Osteoblast (primary cell): ENCODE results near the gene ECPAS. TPM values are rescaled to one million over a fixed set of nuclear protein-coding genes. Genes with fewer than 3 reads are reported as not detected.

Experiments used
- DNase-seq: peaks from one replicate; pipeline ENCODE4 v3.0.0; 2011; ENCODE audit warnings: low spot score, mixed read lengths; ENCODE audit not compliant: insufficient read length; ENCODE audit errors: missing footprints
- H2AFZ ChIP-seq: 2 replicates; pipeline ENCODE4 v1.6.0; 2011; ENCODE audit warnings: mild to moderate bottlenecking, low read length
- H3K27ac ChIP-seq: 2 replicates; pipeline ENCODE4 v1.5.1; 2011; ENCODE audit warnings: mild to moderate bottlenecking, low read depth, low read length, moderate library complexity
- H3K27me3 ChIP-seq: 2 replicates; pipeline ENCODE4 v1.6.0; 2012; ENCODE audit warnings: mild to moderate bottlenecking, control low read depth, inconsistent platforms, low read length, moderate library complexity; ENCODE audit not compliant: insufficient read depth
- H3K36me3 ChIP-seq: 2 replicates; pipeline ENCODE4 v1.5.1; 2011; ENCODE audit warnings: mild to moderate bottlenecking, low read length, control low read depth, moderate library complexity; ENCODE audit not compliant: insufficient read depth
- H3K4me1 ChIP-seq: 2 replicates; pipeline ENCODE4 v1.5.1; 2011; ENCODE audit warnings: mild to moderate bottlenecking, low read length, control low read depth, moderate library complexity; ENCODE audit not compliant: insufficient read depth
- H3K4me2 ChIP-seq: 2 replicates; pipeline ENCODE4 v1.6.0; 2011; ENCODE audit warnings: mild to moderate bottlenecking, low read length; ENCODE audit not compliant: insufficient read depth
- H3K4me3 ChIP-seq: fragments of 200-600 bp; sonication (generic); 3 replicates; pipeline ENCODE4 v1.5.1; 2012; ENCODE audit warnings: mild to moderate bottlenecking, low read length, inconsistent platforms; ENCODE audit not compliant: insufficient read depth
- H3K79me2 ChIP-seq: 2 replicates; pipeline ENCODE4 v1.6.0; 2012; ENCODE audit warnings: mild to moderate bottlenecking, low read length, control low read depth, inconsistent platforms; ENCODE audit not compliant: insufficient read depth
- H3K9me3 ChIP-seq: 2 replicates; pipeline ENCODE4 v1.5.1; 2011; ENCODE audit warnings: low read depth, low read length, control low read depth
- H4K20me1 ChIP-seq: 2 replicates; pipeline ENCODE4 v1.6.0; 2012; ENCODE audit warnings: mild to moderate bottlenecking, low read length, control low read depth; ENCODE audit not compliant: insufficient read depth
- CTCF ChIP-seq: IDR thresholded peaks from 2 replicates; pipeline ENCODE4 v1.5.1; 2011; ENCODE audit warnings: mild to moderate bottlenecking, low read depth, low read length, moderate library complexity; ENCODE audit errors: extremely low read depth
- total RNA-seq: library from RNA; depleted of rRNA; stranded (reverse); fragments of >200 nt; gene quantifications from 2 replicates; pipeline ENCODE4 v1.2.3, GENCODE V29; 2012

The ECPAS gene
- total RNA-seq, 1 donor, result 117 TPM

GRCh38 chr9:111483439-111483857 lies 735 bp downstream of the ECPAS start:
- peak; percentile 88 for DNase-seq
- H3K4me1 ChIP-seq, result peaks cover 9% of the 10 kb centered on the region
- no peak overlapping the region for H3K27ac ChIP-seq
- peak overlapping the region; percentile 97 for H3K4me3 ChIP-seq
- no peaks in the 10 kb centered on the region for H3K9me3 ChIP-seq
- H3K4me2 ChIP-seq, result peak overlapping the region; percentile 96
- no peak for TF ChIP-seq CTCF
- no peaks in the 10 kb centered on the region for H3K27me3 ChIP-seq
- H4K20me1 ChIP-seq, result peaks cover 32% of the 10 kb centered on the region
- H3K79me2 ChIP-seq, result peaks cover 47% of the 10 kb centered on the region
- no peak overlapping the region for H2AFZ ChIP-seq
- H3K36me3 ChIP-seq, result no peaks in the 10 kb centered on the region

- Histone ChIP-seq H3K27ac (peak overlapping the region; percentile 82), H3K4me1 (peaks cover 9% of the 10 kb centered on the region), H3K27me3 (no peaks in the 10 kb centered on the region), H3K4me3 (peak overlapping the region; percentile 97), H3K36me3 (no peaks in the 10 kb centered on the region), H2AFZ (peak overlapping the region; percentile 94), H3K9me3 (no peaks in the 10 kb centered on the region), H3K4me2 (peak overlapping the region; percentile 96), H3K79me2 (peaks cover 52% of the 10 kb centered on the region), H4K20me1 (peaks cover 32% of the 10 kb centered on the region)
- no peak for TF ChIP-seq CTCF
- peak; percentile 95 for DNase-seq
These were observed 1.3 kb downstream of the ECPAS start for GRCh38 chr9:111482694-111483438.

GRCh38 chr9:111481885-111482636 lies 2.1 kb downstream of the ECPAS start:
- Histone ChIP-seq H3K27me3 (no peaks in the 10 kb centered on the region), H2AFZ (peak overlapping the region; percentile 72), H3K4me1 (peaks cover 9% of the 10 kb centered on the region), H3K4me3 (peak overlapping the region; percentile 97), H3K79me2 (peaks cover 61% of the 10 kb centered on the region), H3K4me2 (peak overlapping the region; percentile 96), H4K20me1 (peaks cover 39% of the 10 kb centered on the region), H3K36me3 (no peaks in the 10 kb centered on the region), H3K27ac (peak overlapping the region; percentile 82), H3K9me3 (no peaks in the 10 kb centered on the region)
- peak; percentile 84 for DNase-seq
- TF ChIP-seq CTCF, result no peak

GRCh38 chr9:111477677-111478076 lies 6.5 kb downstream of the ECPAS start:
- H3K27ac ChIP-seq, result no peak overlapping the region
- H3K36me3 ChIP-seq, result no peaks in the 10 kb centered on the region
- peaks cover 67% of the 10 kb centered on the region for H4K20me1 ChIP-seq
- no peaks in the 10 kb centered on the region for H3K27me3 ChIP-seq
- H3K79me2 ChIP-seq, result peaks cover 99% of the 10 kb centered on the region
- no peak overlapping the region for H3K4me2 ChIP-seq
- peaks cover 9% of the 10 kb centered on the region for H3K4me1 ChIP-seq
- no peak for DNase-seq
- H2AFZ ChIP-seq, result no peak overlapping the region
- H3K4me3 ChIP-seq, result no peak overlapping the region
- no peak for TF ChIP-seq CTCF
- H3K9me3 ChIP-seq, result no peaks in the 10 kb centered on the region
